SJCRH30 (cell line): ENCODE results near the gene HAT1. TPM values are rescaled to one million over a fixed set of nuclear protein-coding genes. Genes with fewer than 3 reads are reported as not detected.
"Not testable (repeated sequence)": the region's sequence is repeated elsewhere in the genome, so short reads cannot be mapped to it uniquely, and the experiment has no call there.

ENCODE experiments used
- DNase-seq, 2 experiments: peaks; one replicate each; pipeline ENCODE4 v3.0.0-alpha.2; 2015 to 2020
- H3K27ac ChIP-seq: fragments of 250-450 bp; sonication (Bioruptor Pico); 2 replicates; pipeline ENCODE4 v1.5.1; 2020; ENCODE audit warnings: mild to moderate bottlenecking, moderate library complexity
- H3K27me3 ChIP-seq: fragments of 250-450 bp; sonication (Bioruptor Pico); 2 replicates; pipeline ENCODE4 v1.5.1; 2020; ENCODE audit warnings: mild to moderate bottlenecking, moderate library complexity
- H3K36me3 ChIP-seq: fragments of 250-450 bp; sonication (Bioruptor Pico); 2 replicates; pipeline ENCODE4 v1.5.1; 2020; ENCODE audit warnings: mild to moderate bottlenecking, moderate library complexity
- H3K4me1 ChIP-seq: fragments of 250-450 bp; sonication (Bioruptor Pico); 2 replicates; pipeline ENCODE4 v1.5.1; 2020; ENCODE audit warnings: mild to moderate bottlenecking, moderate library complexity
- H3K4me3 ChIP-seq: fragments of 250-450 bp; sonication (Bioruptor Pico); 2 replicates; pipeline ENCODE4 v1.5.1; 2020; ENCODE audit warnings: mild to moderate bottlenecking, moderate library complexity
- H3K9me3 ChIP-seq: fragments of 250-450 bp; sonication (Bioruptor Pico); replicated peaks from 2 replicates; pipeline ENCODE4 v1.5.1; 2020; ENCODE audit warnings: mild to moderate bottlenecking, moderate library complexity
- total RNA-seq: library from RNA; depleted of rRNA; stranded (reverse); fragments of >200 nt; shearing (Covaris generic); gene quantifications from 2 replicates; pipeline ENCODE4 v1.2.3, GENCODE V29; 2014

HAT1 gene
- total RNA-seq, 1 experiment from 2014 or later: 117 TPM

- H3K9me3 ChIP-seq: peaks cover 3% of the 10 kb centered on the region
- H3K27ac ChIP-seq: peak overlapping the region; percentile 49
- no peaks in the 10 kb centered on the region for H3K36me3 ChIP-seq
- no peaks in the 10 kb centered on the region for H3K27me3 ChIP-seq
- H3K4me3 ChIP-seq: peak overlapping the region; percentile 82
- DNase-seq: no peak
- no peaks in the 10 kb centered on the region; the same call in 1 of the 2 replicates for H3K4me1 ChIP-seq
Observed at GRCh38 chr2:171894612-171894947, 27.7 kb upstream of the HAT1 start.

GRCh38 chr2:171895786-171896185 lies 26.5 kb upstream of the HAT1 start:
- Histone ChIP-seq H3K36me3 (no peaks in the 10 kb centered on the region), H3K4me1 (no peaks in the 10 kb centered on the region; the same call in 1 of the 2 replicates), H3K27me3 (no peaks in the 10 kb centered on the region), H3K27ac (no peak overlapping the region), H3K4me3 (no peak overlapping the region), H3K9me3 (peaks cover 3% of the 10 kb centered on the region)
- DNase-seq: no peak

GRCh38 chr2:171899623-171900282 lies 22.5 kb upstream of the HAT1 start:
- DNase-seq, H3K27me3 ChIP-seq, H3K36me3 ChIP-seq, H3K9me3 ChIP-seq, H3K27ac ChIP-seq, H3K4me3 ChIP-seq, H3K4me1 ChIP-seq: not testable (repeated sequence)

DNA sequence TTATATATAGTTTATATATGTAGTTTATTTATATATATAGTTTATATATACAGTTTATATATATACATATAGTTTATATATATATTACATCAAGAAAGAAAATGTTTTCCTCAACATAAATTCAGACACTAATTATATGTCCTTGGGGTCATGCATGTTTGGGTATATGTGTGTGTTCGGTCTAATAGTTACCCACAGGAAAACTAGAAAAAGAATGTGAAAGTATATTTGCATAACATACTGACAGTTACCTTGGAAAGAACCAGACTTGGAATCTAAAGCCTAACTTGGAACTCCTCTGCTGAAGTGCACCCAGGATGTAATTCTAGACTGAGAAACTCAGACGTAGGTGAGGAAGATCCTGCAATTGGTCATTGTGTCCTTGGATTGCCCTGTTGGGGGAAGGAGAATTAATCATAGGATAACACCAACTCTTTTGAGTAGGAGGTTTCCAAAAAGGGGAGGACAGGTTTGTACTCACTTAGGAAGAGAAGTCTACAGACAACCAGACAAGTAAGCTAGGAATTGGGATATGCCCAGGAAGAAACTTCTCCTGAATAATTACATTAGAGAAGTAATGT lies 19.3 kb upstream of the HAT1 start:
- H3K9me3 ChIP-seq: peaks cover 3% of the 10 kb centered on the region
- H3K27me3 ChIP-seq: no peaks in the 10 kb centered on the region
- no peak for DNase-seq
- no peak overlapping the region for H3K27ac ChIP-seq
- H3K4me1 ChIP-seq: no peaks in the 10 kb centered on the region
- no peak overlapping the region for H3K4me3 ChIP-seq
- no peaks in the 10 kb centered on the region for H3K36me3 ChIP-seq

DNA sequence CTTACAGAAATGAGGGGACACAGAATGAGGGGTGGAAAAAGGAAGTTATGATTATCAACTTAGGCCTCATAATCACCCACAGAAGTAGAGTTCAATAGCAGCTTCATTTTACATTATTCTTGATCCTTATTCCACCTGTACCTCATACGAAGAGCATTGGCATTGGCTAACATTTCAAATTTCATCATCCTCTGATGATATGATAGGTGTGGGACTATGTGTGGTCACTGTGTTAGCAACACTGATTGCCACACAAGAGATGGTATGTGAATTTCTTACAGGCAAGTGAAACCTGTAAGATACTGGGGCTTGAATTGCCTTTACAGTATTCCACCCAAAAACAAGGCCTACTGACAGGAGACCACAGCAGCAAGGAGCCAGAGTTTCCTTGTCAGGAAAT lies 14.0 kb upstream of the HAT1 start:
- Histone ChIP-seq H3K27ac (no peak overlapping the region), H3K27me3 (no peaks in the 10 kb centered on the region), H3K4me1 (no peaks in the 10 kb centered on the region), H3K4me3 (no peak overlapping the region), H3K36me3 (no peaks in the 10 kb centered on the region), H3K9me3 (no peaks in the 10 kb centered on the region)
- DNase-seq: no peak

DNA sequence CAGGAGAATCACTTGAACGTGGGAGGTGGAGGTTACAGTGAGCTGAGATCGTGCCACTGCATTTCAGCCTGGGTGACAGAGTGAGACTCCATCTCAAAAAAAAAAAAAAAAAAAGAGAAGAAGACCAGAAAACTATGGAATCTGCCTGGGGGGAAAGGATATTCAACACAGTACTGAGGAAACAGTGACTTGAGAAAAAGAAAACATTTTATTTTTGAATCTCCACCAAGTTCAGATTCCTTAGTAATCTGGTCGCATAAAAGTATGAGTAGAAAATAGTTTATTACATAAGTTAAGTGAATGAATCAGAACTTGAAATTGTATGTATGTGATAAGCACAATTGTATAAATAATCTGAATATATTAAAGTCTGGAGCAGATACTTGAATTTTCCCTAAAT lies 13.0 kb upstream of the HAT1 start:
- no peak overlapping the region for H3K4me3 ChIP-seq
- H3K27ac ChIP-seq: no peak overlapping the region
- no peaks in the 10 kb centered on the region for H3K9me3 ChIP-seq
- no peaks in the 10 kb centered on the region for H3K27me3 ChIP-seq
- no peaks in the 10 kb centered on the region for H3K4me1 ChIP-seq
- no peak for DNase-seq
- no peaks in the 10 kb centered on the region for H3K36me3 ChIP-seq

DNA sequence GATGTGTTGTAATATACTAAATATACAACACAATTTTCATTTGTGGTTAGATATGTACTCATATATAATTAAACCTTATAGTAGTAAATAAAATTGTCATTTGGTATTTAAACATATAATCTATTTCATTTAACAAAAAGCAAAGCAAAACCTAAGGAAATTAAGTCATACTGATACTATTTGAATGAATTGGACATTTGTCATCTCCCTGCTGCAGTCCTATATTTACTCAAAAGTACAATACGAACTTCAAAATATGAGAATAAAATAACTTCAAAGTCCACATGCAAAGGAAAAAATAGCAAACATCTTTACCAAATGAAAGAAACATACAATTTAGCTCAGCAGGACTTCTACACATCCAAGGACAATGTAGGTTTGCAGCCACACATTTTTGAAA lies 11.8 kb upstream of the HAT1 start:
- Histone ChIP-seq H3K27me3 (no peaks in the 10 kb centered on the region), H3K9me3 (no peaks in the 10 kb centered on the region), H3K36me3 (no peaks in the 10 kb centered on the region), H3K4me1 (no peaks in the 10 kb centered on the region), H3K4me3 (no peak overlapping the region), H3K27ac (no peak overlapping the region)
- no peak for DNase-seq

DNA sequence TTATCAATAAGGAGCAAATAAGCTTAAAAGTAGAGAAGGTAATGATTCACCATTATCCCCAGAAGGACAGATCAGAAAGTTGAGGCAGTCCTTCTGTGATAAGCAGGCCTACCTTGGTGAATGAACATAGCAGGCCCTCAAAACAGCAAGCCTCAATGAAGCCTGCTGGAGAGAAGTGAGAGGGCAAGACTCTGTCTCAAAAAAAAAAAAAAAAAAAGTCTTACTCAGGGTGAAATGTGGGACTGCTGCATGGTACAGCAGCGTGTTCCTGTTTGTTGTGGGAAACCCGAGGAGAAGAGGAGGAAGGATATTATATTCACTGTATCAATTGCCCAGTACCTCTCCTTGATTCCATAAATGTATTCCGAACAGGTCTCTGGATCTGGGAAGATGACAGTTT lies 8.7 kb upstream of the HAT1 start:
- Histone ChIP-seq H3K9me3 (no peaks in the 10 kb centered on the region), H3K4me3 (no peak overlapping the region), H3K27me3 (no peaks in the 10 kb centered on the region), H3K36me3 (no peaks in the 10 kb centered on the region), H3K4me1 (no peaks in the 10 kb centered on the region), H3K27ac (no peak overlapping the region)
- DNase-seq: no peak

- H3K36me3 ChIP-seq: no peaks in the 10 kb centered on the region
- no peaks in the 10 kb centered on the region for H3K9me3 ChIP-seq
- H3K4me3 ChIP-seq: no peak overlapping the region
- DNase-seq: no peak
- H3K27ac ChIP-seq: no peak overlapping the region
- H3K4me1 ChIP-seq: peaks cover 2% of the 10 kb centered on the region; the same call in 1 of the 2 replicates
- H3K27me3 ChIP-seq: no peaks in the 10 kb centered on the region
Observed at GRCh38 chr2:171919453-171919852, 2.8 kb upstream of the HAT1 start.

- DNase-seq: no peak
- Histone ChIP-seq H3K36me3 (peaks cover 5% of the 10 kb centered on the region; the same call in 1 of the 2 replicates), H3K27me3 (no peaks in the 10 kb centered on the region), H3K4me3 (peak overlapping the region; percentile 90), H3K4me1 (peaks cover 2% of the 10 kb centered on the region; the same call in 1 of the 2 replicates), H3K9me3 (no peaks in the 10 kb centered on the region), H3K27ac (peak overlapping the region; percentile 89)
Observed at GRCh38 chr2:171921970-171922229, 361 bp upstream of the HAT1 start.

DNA sequence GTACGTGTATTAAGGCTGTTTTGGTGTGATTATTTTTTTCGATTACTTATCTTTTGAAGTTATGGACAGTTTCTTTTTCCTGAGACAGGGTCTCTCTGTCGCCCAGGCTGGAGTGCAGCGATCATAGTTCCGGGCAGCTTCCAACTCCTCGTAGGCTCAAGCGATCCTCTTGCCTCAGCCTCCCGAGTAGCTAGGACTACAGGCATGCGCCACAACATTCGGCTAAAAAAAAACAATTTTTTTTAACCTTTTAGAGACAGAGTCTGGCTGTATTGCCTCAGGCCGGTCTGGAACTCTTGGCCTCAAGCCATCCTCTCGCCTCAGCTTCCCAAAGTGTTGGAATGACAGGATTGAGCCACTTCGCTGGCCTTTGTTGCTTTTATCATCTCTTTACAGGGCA lies 945 bp downstream of the HAT1 start:
- DNase-seq: peak; percentile 51 to 60
- Histone ChIP-seq H3K4me1 (peaks cover 2% of the 10 kb centered on the region; the same call in 1 of the 2 replicates), H3K27ac (peak overlapping the region; percentile 89), H3K9me3 (no peaks in the 10 kb centered on the region), H3K36me3 (peaks cover 15% of the 10 kb centered on the region), H3K27me3 (no peaks in the 10 kb centered on the region), H3K4me3 (peak overlapping the region; percentile 90)

DNA sequence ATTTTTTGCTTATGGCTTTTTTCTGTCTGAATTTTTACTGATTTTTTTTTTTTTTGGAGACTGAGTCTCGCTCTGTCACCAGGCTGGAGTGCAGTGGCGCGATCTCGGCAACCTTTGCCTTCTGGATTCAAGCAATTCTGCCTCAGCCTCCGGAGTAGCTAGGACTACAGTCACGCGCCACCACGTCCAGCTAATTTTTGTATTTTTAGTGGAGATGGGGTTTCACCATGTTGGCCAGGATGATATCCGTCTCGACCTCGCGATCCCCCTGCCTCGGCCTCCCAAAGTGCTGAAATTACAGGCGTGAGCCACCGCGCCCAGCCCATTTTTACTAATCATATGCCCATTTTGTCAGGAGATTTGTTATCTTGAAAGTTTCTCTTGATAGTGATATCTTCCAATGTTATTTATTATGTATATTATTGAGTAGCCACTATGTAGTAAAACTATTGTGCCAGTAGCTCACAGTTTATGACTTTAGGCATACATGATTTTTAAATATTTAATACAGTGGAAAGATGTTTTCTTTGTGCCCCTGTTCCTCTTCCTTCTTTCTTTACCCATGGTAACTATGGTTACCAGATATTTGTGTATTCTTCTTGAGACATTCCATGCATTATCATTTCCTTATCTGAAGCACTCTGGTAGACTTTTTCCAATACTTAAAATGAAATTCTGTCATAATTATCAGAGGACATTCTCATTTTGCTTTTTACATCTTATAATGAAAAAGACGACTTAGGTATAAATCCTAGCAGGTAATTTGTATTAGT lies 2.1 kb downstream of the HAT1 start:
- H3K36me3 ChIP-seq: peaks cover 26% of the 10 kb centered on the region
- no peak for DNase-seq
- no peak overlapping the region for H3K27ac ChIP-seq
- peaks cover 2% of the 10 kb centered on the region; the same call in 1 of the 2 replicates for H3K4me1 ChIP-seq
- no peaks in the 10 kb centered on the region for H3K9me3 ChIP-seq
- H3K27me3 ChIP-seq: no peaks in the 10 kb centered on the region
- no peak overlapping the region for H3K4me3 ChIP-seq

DNA sequence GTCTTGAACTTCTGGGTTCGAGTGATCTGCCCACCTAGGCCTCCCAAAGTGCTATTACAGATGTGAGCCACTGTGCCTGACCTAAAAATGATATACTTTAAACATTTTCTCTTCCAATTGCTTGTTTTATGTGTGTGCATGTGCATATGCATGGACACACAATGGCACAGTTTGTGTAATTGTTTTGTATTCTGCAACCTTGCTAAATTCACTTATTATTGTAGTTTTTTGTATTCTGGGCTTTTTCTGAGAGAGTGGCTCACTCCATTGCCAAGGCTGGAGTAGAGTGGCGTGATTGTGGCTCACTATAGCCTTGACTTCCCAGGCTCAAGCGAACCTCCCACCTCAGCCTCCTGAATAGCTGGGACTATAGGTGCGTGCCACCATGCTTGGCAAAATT lies 8.1 kb downstream of the HAT1 start:
- Histone ChIP-seq H3K4me1 (no peaks in the 10 kb centered on the region), H3K9me3 (no peaks in the 10 kb centered on the region), H3K36me3 (peaks cover 57% of the 10 kb centered on the region)

DNA sequence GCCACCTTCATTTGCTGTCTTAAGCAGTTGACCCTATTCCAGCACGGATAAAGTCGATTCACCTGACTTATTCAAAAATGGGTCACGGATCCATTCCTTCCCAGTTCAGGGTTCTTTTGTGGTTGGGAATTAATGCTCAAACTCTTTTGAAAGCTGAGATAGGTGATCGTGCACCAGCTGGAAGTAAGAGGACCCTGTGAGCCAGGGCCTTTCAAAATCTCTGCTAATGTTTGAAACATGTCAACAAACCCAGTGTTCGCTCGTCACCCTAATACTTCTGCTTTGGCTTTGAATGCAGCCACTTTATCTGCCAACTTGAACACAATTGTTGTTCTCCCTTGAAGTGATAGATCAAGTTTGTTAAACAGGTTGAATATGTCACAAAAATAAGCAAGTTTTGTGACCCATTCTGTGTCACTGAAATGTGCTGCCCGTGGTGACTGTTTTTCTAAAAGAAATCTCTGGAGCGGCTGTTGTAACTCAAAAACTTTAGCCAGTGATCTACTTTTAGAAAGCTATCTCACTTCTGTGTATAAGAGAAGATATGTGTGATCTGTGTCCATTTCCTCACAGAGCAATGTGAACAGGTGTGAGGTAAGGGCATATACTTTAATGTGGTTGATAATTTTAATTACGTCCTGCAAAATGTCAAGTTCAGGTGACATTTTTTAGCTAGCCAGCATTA lies 16.9 kb downstream of the HAT1 start:
- Histone ChIP-seq H3K9me3 (no peaks in the 10 kb centered on the region; the same call in 1 of the 2 replicates), H3K4me3 (no peak overlapping the region), H3K27ac (no peak overlapping the region), H3K36me3 (peaks cover 17% of the 10 kb centered on the region), H3K27me3 (no peaks in the 10 kb centered on the region), H3K4me1 (no peaks in the 10 kb centered on the region)
- no peak for DNase-seq

More for the DNA sequence above, 8.1 kb downstream of the HAT1 start:
- Histone ChIP-seq H3K4me3 (no peak overlapping the region), H3K27ac (no peak overlapping the region), H3K27me3 (no peaks in the 10 kb centered on the region)
- no peak for DNase-seq

- Histone ChIP-seq H3K4me3 (no peak overlapping the region), H3K36me3 (peaks cover 15% of the 10 kb centered on the region), H3K27ac (no peak overlapping the region), H3K4me1 (no peaks in the 10 kb centered on the region), H3K27me3 (no peaks in the 10 kb centered on the region), H3K9me3 (no peaks in the 10 kb centered on the region; the same call in 1 of the 2 replicates)
- no peak for DNase-seq
Observed at GRCh38 chr2:171939743-171940071, 17.4 kb downstream of the HAT1 start.
